ENCODE results near the gene ZFYVE28. TPM values are rescaled to one million over a fixed set of nuclear protein-coding genes. Genes with fewer than 3 reads are reported as not detected.

ZFYVE28 gene
- polyA plus RNA-seq, 1 of the 3 experiments (the other 2 are of a cell fraction), result 3.2 TPM

DNA sequence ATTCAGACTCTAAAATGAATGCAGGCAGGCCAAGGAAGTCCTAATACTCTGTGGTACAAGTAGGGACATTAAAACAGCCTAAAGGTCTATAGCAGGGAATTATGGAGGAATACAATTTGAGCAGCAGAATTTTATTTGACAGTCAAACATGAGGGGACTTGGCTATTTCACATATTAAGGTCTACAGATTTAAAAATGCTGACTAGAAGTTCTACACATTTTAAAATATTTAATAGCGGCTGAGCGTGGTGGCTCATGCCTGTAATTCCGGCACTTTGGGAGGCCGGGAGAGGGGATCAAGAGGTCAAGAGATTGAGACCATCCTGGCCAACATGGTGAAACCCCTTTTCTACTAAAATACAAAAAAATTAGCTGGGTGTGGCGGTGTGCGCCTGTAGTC lies 187.4 kb downstream of the ZFYVE28 start (continued):
- TF ChIP-seq, protein P1, sequence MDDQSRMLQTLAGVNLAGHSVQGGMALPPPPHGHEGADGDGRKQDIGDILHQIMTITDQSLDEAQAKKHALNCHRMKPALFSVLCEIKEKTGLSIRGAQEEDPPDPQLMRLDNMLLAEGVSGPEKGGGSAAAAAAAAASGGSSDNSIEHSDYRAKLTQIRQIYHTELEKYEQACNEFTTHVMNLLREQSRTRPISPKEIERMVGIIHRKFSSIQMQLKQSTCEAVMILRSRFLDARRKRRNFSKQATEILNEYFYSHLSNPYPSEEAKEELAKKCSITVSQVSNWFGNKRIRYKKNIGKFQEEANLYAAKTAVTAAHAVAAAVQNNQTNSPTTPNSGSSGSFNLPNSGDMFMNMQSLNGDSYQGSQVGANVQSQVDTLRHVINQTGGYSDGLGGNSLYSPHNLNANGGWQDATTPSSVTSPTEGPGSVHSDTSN (IDR thresholded peaks at IDR 0.05), result no peak
- TF ChIP-seq CHD2 (IDR thresholded peaks at IDR 0.05; ENCODE audit: low read length, partially characterized antibody) (no peak), YY1 (IDR thresholded peaks at IDR 0.05; ENCODE audit: low read depth) (no peak), TAF1 (IDR thresholded peaks at IDR 0.05; ENCODE audit: borderline replicate concordance, low read depth, low read length) (no peak), SMC3 (IDR thresholded peaks at IDR 0.05; ENCODE audit: low read depth, low read length) (no peak), FOSL2 (IDR thresholded peaks at IDR 0.05; ENCODE audit: borderline replicate concordance, low read depth) (no peak), NFIC (IDR thresholded peaks at IDR 0.05; ENCODE audit: borderline replicate concordance) (no peak), NRF1 (IDR thresholded peaks at IDR 0.05; ENCODE audit: low read depth, low read length) (no peak), SIN3A (IDR thresholded peaks at IDR 0.05; ENCODE audit: borderline replicate concordance, low read depth, low read length) (no peak)
- TF ChIP-seq, protein P2, sequence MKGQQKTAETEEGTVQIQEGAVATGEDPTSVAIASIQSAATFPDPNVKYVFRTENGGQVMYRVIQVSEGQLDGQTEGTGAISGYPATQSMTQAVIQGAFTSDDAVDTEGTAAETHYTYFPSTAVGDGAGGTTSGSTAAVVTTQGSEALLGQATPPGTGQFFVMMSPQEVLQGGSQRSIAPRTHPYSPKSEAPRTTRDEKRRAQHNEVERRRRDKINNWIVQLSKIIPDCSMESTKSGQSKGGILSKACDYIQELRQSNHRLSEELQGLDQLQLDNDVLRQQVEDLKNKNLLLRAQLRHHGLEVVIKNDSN (IDR thresholded peaks at IDR 0.05; ENCODE audit: borderline replicate concordance, low read depth), result no peak

DNA sequence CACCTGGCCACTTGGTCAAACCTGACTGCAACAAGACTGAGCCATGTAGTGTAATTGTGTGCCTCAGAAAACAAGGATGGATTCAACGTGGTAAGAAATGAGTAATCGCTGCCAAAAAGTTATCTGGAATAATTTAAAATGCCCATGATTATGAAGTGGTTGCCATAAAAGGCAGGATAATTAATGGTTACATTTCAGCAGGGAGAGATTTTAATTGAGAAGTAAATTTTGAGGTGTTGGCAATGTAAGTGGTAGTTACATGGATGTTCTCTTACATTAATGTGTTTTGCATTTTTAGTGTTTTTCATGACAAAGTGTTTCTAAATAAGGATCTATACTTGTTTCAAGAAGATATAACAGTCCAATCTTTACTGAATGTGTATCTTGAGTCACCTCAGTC lies 192.2 kb downstream of the ZFYVE28 start:
- Histone ChIP-seq H3K27ac (ENCODE audit: low read depth in 2 of 2, low read length in 1 of 2) (no peak overlapping the region), H3K79me2 (ENCODE audit: insufficient read depth) (no peaks in the 10 kb centered on the region), H3K4me3 (ENCODE audit: low read depth in 2 of 2, low read length in 1 of 2) (no peak overlapping the region), H3K36me3 (replicated peaks in 1 of 2; ENCODE audit: control insufficient read depth in 1 of 2, insufficient read depth in 2 of 2, low read length in 1 of 2) (peaks cover 7 to 11% of the 10 kb centered on the region in 2 experiments), H3K4me1 (ENCODE audit: control insufficient read depth in 1 of 2, insufficient read depth in 2 of 2, low read depth in 1 of 2, low read length in 1 of 2) (no peaks in the 10 kb centered on the region), H4K20me1 (ENCODE audit: insufficient read depth) (no peaks in the 10 kb centered on the region), H2AFZ (ENCODE audit: low read depth) (no peak overlapping the region), H3K4me2 (no peak overlapping the region), H3K9ac (no peak overlapping the region), H3K9me3 (no peaks in the 10 kb centered on the region), H3K27me3 (ENCODE audit: insufficient read depth) (no peaks in the 10 kb centered on the region), H3K9me2 (no peaks in the 10 kb centered on the region), H3F3A (replicated peaks; ENCODE audit: insufficient read depth) (no peaks in the 10 kb centered on the region)
- DNase-seq, result no peak
- WGBS (ENCODE audit: low lambda C conversion rate), result 84% methylated on average over 2 of the region's 2 CpGs
- TF ChIP-seq GABPA (IDR thresholded peaks at IDR 0.05; ENCODE audit: low read depth), result no peak
- no peak for TF ChIP-seq EZH2phosphoT487 (IDR thresholded peaks at IDR 0.05; ENCODE audit: borderline replicate concordance, low read depth)
- no peak for TF ChIP-seq SIN3A (IDR thresholded peaks at IDR 0.05; ENCODE audit: borderline replicate concordance, low read depth, low read length)
- TF ChIP-seq, protein P3, sequence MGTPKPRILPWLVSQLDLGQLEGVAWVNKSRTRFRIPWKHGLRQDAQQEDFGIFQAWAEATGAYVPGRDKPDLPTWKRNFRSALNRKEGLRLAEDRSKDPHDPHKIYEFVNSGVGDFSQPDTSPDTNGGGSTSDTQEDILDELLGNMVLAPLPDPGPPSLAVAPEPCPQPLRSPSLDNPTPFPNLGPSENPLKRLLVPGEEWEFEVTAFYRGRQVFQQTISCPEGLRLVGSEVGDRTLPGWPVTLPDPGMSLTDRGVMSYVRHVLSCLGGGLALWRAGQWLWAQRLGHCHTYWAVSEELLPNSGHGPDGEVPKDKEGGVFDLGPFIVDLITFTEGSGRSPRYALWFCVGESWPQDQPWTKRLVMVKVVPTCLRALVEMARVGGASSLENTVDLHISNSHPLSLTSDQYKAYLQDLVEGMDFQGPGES (IDR thresholded peaks at IDR 0.05; ENCODE audit: low read depth, low read length), result no peak
- no peak for TF ChIP-seq TEAD4 (IDR thresholded peaks at IDR 0.05; ENCODE audit: borderline replicate concordance, insufficient read depth)
- TF ChIP-seq JUND (IDR thresholded peaks at IDR 0.05), result no peak
- TF ChIP-seq, protein P4, sequence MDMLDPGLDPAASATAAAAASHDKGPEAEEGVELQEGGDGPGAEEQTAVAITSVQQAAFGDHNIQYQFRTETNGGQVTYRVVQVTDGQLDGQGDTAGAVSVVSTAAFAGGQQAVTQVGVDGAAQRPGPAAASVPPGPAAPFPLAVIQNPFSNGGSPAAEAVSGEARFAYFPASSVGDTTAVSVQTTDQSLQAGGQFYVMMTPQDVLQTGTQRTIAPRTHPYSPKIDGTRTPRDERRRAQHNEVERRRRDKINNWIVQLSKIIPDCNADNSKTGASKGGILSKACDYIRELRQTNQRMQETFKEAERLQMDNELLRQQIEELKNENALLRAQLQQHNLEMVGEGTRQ (IDR thresholded peaks at IDR 0.05; ENCODE audit: borderline replicate concordance, low read depth, low read length), result no peak
- TF ChIP-seq, protein P2 (IDR thresholded peaks at IDR 0.05; ENCODE audit: borderline replicate concordance, low read depth), result no peak
- TF ChIP-seq, protein P5, sequence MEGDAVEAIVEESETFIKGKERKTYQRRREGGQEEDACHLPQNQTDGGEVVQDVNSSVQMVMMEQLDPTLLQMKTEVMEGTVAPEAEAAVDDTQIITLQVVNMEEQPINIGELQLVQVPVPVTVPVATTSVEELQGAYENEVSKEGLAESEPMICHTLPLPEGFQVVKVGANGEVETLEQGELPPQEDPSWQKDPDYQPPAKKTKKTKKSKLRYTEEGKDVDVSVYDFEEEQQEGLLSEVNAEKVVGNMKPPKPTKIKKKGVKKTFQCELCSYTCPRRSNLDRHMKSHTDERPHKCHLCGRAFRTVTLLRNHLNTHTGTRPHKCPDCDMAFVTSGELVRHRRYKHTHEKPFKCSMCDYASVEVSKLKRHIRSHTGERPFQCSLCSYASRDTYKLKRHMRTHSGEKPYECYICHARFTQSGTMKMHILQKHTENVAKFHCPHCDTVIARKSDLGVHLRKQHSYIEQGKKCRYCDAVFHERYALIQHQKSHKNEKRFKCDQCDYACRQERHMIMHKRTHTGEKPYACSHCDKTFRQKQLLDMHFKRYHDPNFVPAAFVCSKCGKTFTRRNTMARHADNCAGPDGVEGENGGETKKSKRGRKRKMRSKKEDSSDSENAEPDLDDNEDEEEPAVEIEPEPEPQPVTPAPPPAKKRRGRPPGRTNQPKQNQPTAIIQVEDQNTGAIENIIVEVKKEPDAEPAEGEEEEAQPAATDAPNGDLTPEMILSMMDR (IDR thresholded peaks at IDR 0.05), result no peak
- TF ChIP-seq RAD21 (IDR thresholded peaks at IDR 0.05; ENCODE audit: low read length), result no peak
- TF ChIP-seq RFX5 (IDR thresholded peaks at IDR 0.05; ENCODE audit: low read length), result no peak
- TF ChIP-seq ELF1 (IDR thresholded peaks at IDR 0.05), result no peak
- TF ChIP-seq YY1 (IDR thresholded peaks at IDR 0.05; ENCODE audit: low read depth), result no peak
- TF ChIP-seq, protein P1 (IDR thresholded peaks at IDR 0.05), result no peak
- ChIA-PET POLR2A (no interaction called here), CTCF (interaction anchor here (1.1 to 2.5 kb wide), 2 partner anchors 9 to 12 kb away, joined by 3 to 7 read pairs; no protein-coding TSS in a partner anchor)

Data from SK-N-SH (cell line).